Tibial nerve (tissue), 4 donors: ENCODE results near the gene GRM4. TPM values are rescaled to one million over a fixed set of nuclear protein-coding genes. Genes with fewer than 3 reads are reported as not detected.

Source experiments
- DNase-seq, 2 donors: peaks; one replicate each; pipeline ENCODE4 v3.0.0-alpha.2; 2019; ENCODE audit warnings: low spot score in 2 of 2
- H3K27ac ChIP-seq, 4 donors: fragments of 200-600 bp; sonication (generic) in 3 of 4; one replicate each; pipeline ENCODE4 v1.5.1; 2017 to 2019; ENCODE audit warnings: mild to moderate bottlenecking in 1 of 4
- H3K27me3 ChIP-seq, 2 donors: fragments of 200-600 bp; sonication (generic) in 1 of 2; one replicate each; pipeline versions ENCODE4 v1.5.1 to v1.6.0; 2017 to 2019
- H3K36me3 ChIP-seq, 3 donors: fragments of 200-600 bp; sonication (generic); one replicate each; pipeline ENCODE4 v1.5.1; 2018 to 2019
- H3K4me1 ChIP-seq, 4 donors: fragments of 200-600 bp; sonication (generic) in 3 of 4; one replicate each; pipeline ENCODE4 v1.5.1; 2017 to 2019
- H3K4me3 ChIP-seq, 4 donors: fragments of 200-600 bp; sonication (generic) in 3 of 4; one replicate each; pipeline ENCODE4 v1.5.1; 2017 to 2019; ENCODE audit warnings: mild to moderate bottlenecking in 1 of 4, moderate library complexity in 1 of 4
- H3K9me3 ChIP-seq, 4 donors: fragments of 200-600 bp; sonication (generic) in 3 of 4; one replicate each; pipeline ENCODE4 v1.5.1; 2017 to 2019
- EP300 ChIP-seq, 2 donors: sonication (generic); formaldehyde crosslinking; IDR thresholded peaks; one replicate each; pipeline ENCODE4 v1.6.1; 2017; ENCODE audit warnings: antibody characterized with exemption in 2 of 2, mild to moderate bottlenecking in 1 of 2
- POLR2A ChIP-seq, 2 donors: fragments of 450-650 bp; IDR thresholded peaks; one replicate each; pipeline ENCODE4 v1.6.1; 2017; ENCODE audit warnings: antibody characterized with exemption in 2 of 2, mild to moderate bottlenecking in 2 of 2, moderate library complexity in 2 of 2
- WGBS, 2 donors: methylation state at CpG; one replicate each; pipeline ENCODE4 v1.1.5; 2018; 5-methylcytosine and 5-hydroxymethylcytosine counted together
- total RNA-seq, 4 donors: library from RNA; depleted of rRNA; stranded (reverse); fragments of >200 nt; gene quantifications; one replicate each; pipeline ENCODE4 v1.1.0, GENCODE V29; 2016
- TF ChIP-seq, protein P1 (sequence below), 5 experiments: fragments of 200-600 bp in 3 of 5; fragments of 450-650 bp in 2 of 5; sonication (generic) in 3 of 5; IDR thresholded peaks; one replicate each; pipeline ENCODE4 v1.5.1; 2016 to 2019; ENCODE audit warnings: antibody characterized with exemption in 5 of 5, mild to moderate bottlenecking in 3 of 5, moderate library complexity in 2 of 5

The GRM4 gene
- total RNA-seq, 4 donors from 2014 or later, result not detected

DNA sequence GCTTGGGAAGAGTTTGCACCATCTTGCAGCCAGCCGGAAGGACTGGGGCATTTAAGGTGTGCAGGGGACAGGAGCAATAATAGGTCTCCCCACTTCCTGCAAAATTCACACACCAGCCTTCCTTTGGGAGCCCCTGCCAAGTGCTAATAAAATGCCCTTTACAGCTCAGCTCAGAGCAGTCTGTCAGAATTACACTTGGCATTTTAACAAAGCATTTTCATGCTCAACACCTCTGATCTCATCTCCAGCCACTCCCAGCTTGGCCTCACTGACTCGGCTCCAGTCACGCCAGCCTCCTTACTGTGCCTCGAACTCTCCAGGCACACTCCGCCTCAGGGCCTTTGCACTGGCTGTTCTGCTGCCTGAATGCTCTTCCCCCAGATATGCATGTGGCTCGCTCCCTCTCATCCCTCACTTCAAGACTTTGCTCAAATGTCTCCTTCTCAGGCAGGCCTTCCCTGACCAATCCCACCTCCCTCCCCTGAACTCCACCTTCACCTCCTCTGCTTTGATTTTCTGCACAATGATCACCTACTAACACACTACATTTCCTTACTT lies 43.7 kb downstream of the GRM4 start:
- no peaks in the 10 kb centered on the region for H3K36me3 ChIP-seq
- H3K27ac ChIP-seq, result no peak overlapping the region
- no peaks in the 10 kb centered on the region for H3K9me3 ChIP-seq
- H3K4me3 ChIP-seq, result no peak overlapping the region
- no peak for DNase-seq
- peaks cover 0 to 15% of the 10 kb centered on the region in 2 donors for H3K27me3 ChIP-seq
- WGBS, 2 donors, result 84 to 87% methylated on average over 6 of the region's 6 CpGs
- TF ChIP-seq, protein P1, sequence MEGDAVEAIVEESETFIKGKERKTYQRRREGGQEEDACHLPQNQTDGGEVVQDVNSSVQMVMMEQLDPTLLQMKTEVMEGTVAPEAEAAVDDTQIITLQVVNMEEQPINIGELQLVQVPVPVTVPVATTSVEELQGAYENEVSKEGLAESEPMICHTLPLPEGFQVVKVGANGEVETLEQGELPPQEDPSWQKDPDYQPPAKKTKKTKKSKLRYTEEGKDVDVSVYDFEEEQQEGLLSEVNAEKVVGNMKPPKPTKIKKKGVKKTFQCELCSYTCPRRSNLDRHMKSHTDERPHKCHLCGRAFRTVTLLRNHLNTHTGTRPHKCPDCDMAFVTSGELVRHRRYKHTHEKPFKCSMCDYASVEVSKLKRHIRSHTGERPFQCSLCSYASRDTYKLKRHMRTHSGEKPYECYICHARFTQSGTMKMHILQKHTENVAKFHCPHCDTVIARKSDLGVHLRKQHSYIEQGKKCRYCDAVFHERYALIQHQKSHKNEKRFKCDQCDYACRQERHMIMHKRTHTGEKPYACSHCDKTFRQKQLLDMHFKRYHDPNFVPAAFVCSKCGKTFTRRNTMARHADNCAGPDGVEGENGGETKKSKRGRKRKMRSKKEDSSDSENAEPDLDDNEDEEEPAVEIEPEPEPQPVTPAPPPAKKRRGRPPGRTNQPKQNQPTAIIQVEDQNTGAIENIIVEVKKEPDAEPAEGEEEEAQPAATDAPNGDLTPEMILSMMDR (IDR thresholded peaks at IDR 0.05), result no peak
- TF ChIP-seq EP300 (IDR thresholded peaks at IDR 0.05) (no peak), POLR2A (IDR thresholded peaks at IDR 0.05) (no peak)
- H3K4me1 ChIP-seq, result no peaks in the 10 kb centered on the region

GRCh38 chr6:34100788-34101187 lies 45.1 kb downstream of the GRM4 start:
- WGBS, 2 donors, result 91 to 94% methylated on average over 7 of the region's 7 CpGs
- no peak for DNase-seq
- Histone ChIP-seq H3K36me3 (no peaks in the 10 kb centered on the region), H3K9me3 (no peaks in the 10 kb centered on the region), H3K27me3 (peaks cover 0 to 24% of the 10 kb centered on the region in 2 donors), H3K4me3 (no peak overlapping the region), H3K4me1 (no peaks in the 10 kb centered on the region), H3K27ac (no peak overlapping the region)
- no peak for TF ChIP-seq POLR2A (IDR thresholded peaks at IDR 0.05)

DNA sequence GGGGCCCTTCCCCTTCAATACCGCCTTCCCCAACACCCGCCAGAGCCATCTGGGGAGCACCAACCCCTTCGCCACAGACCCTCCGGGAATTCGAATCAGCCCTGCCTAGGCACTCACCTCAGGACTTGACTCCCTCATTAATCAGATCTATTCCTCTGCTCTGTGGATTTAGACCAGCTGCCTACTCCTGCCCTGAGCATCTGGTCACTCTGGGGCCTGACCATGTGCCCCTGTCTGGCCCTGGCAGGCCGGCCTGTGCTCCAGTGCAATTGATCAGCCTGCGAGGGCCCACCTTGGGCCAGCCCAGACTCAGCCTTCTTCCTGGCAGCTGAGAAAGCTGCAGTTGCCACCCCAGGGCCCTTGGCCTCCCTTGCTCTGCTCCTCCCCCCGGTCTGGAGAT lies 46.0 kb downstream of the GRM4 start:
- no peaks in the 10 kb centered on the region for H3K4me1 ChIP-seq
- H3K27me3 ChIP-seq, result peaks cover 0 to 26% of the 10 kb centered on the region in 2 donors
- no peak overlapping the region for H3K4me3 ChIP-seq
- H3K27ac ChIP-seq, result no peak overlapping the region
- TF ChIP-seq, protein P1 (IDR thresholded peaks at IDR 0.05), result no peak
- TF ChIP-seq EP300 (IDR thresholded peaks at IDR 0.05) (no peak), POLR2A (IDR thresholded peaks at IDR 0.05) (no peak)
- WGBS, 2 donors, result 86 to 87% methylated on average over 8 of the region's 8 CpGs
- no peak for DNase-seq
- H3K9me3 ChIP-seq, result no peaks in the 10 kb centered on the region
- H3K36me3 ChIP-seq, result no peaks in the 10 kb centered on the region

DNA sequence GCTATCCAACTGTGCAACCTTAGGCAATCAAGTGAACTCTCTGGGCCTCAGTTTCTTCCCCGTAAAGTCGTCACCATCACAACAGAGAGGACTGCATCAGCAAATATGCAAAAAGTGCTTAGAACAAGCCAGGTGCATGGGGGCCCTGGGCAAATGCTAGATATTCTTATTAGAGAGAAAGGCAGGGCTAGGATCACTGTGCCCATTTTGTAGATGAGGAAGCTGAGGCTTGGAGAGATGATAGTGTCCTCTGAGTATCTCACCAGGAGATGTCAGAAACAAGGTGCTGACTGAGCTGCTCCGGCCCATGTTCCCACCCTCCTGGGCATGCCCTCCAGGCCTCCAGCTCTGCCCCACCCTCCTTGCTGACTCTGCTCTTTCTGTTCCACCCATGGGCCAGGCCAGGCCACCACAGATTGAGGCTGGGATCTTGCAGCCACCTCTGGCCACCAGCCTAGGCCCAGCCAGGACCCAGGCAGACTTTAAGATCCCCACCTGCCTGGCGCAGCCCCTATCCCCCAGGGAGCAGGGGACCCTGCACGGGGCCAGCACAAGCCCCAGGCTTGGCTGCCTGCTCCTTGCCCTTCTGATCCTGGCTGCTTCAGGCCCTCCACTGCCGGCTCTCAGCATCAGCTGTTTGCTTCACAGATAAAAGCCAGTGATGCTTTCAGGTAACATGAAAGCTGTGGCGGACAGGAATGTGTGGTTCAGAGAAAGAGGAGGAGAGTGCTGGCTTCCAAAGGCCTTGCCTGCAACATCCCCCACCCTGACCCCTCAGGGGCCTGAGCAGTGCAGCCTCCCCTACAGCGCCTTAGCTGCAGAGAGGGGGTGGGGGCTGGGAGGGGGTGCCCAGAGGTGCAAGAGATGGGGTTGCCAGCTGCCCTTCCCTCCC lies 47.6 kb downstream of the GRM4 start:
- 66 to 67% methylated on average over 7 to 8 of the region's 8 CpGs for WGBS, 2 donors
- no peak overlapping the region for H3K4me3 ChIP-seq
- peaks cover 0 to 5% (median 0%) of the 10 kb centered on the region in 4 donors for H3K9me3 ChIP-seq
- H3K27me3 ChIP-seq, result peaks cover 0 to 40% of the 10 kb centered on the region in 2 donors
- no peak for DNase-seq
- H3K4me1 ChIP-seq, result no peaks in the 10 kb centered on the region
- TF ChIP-seq POLR2A (IDR thresholded peaks at IDR 0.05) (no peak), EP300 (IDR thresholded peaks at IDR 0.05) (no peak)
- TF ChIP-seq, protein P1 (IDR thresholded peaks at IDR 0.05), result no peak
- H3K27ac ChIP-seq, result no peak overlapping the region
- no peaks in the 10 kb centered on the region for H3K36me3 ChIP-seq

GRCh38 chr6:34096814-34097213 lies 49.1 kb downstream of the GRM4 start:
- WGBS, 2 donors, result 32 to 49% methylated on average over 8 of the region's 8 CpGs
- H3K27ac ChIP-seq, result no peak overlapping the region
- DNase-seq, result no peak
- TF ChIP-seq, protein P1 (IDR thresholded peaks at IDR 0.05), result no peak
- TF ChIP-seq EP300 (IDR thresholded peaks at IDR 0.05) (no peak), POLR2A (IDR thresholded peaks at IDR 0.05) (no peak)
- no peaks in the 10 kb centered on the region for H3K36me3 ChIP-seq
- no peaks in the 10 kb centered on the region for H3K4me1 ChIP-seq
- H3K27me3 ChIP-seq, result peaks cover 0 to 52% of the 10 kb centered on the region in 2 donors
- no peak overlapping the region for H3K4me3 ChIP-seq
- H3K9me3 ChIP-seq, result peaks cover 0 to 5% (median 0%) of the 10 kb centered on the region in 4 donors
